ENCODE measurements around the gene POLR1E.
A peak's percentile ranks its signal among the peaks of the same experiment; 100 is the strongest.

Gene POLR1E

DNA sequence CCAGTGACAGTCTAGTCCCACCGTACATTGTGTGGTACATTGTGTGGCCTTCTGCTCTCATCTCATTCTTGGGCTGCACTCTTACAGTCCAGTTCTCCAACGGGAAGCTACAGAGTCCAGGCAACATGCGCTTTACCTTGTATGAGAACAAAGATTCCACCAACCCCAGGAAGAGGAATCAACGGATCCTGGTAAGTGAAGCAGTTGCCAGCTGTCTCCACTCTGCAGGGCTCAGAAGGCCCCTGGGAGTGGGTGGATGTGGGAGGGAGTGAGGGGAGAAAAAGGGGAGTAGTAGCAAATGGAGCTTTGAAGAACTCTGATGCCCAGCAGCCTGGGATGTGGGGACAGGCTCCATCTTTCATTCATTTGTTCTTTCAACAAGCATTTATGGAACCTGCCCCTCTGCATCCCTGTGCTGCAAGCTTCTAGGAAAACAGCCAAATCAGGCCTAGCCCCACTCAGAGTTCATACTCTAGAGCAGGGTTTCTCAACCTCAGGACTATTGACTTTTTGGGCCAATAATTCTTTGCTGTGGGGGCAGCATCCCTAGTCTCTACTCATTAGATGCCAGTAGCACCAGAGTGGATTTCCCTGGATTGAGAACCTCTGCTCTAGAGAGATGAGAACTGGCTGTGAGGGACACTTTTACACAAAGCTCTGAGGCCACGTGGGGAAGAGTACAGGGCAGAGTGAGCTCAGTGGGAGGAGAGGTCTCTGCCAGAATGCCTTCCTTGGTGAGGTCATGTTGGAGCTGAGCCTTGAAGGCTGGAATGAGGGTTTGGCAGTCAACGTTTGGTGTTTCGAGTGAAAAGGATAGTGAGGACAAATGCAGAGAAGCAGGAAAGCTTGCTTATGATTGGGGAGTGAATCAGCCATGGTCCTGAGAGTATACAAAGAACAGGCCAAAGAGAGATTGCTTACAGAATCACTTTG, 1.1 kb downstream of the POLR1E start:
- Histone ChIP-seq H3K9me3 (ENCODE audit: control insufficient read depth, low read depth, low read length) (no peaks in the 10 kb centered on the region), H3K27ac (ENCODE audit: low read length) (no peak overlapping the region), H3K4me1 (ENCODE audit: control insufficient read depth, low read depth, low read length) (peaks cover 7% of the 10 kb centered on the region), H3K4me3 (ENCODE audit: low read length) (peak overlapping the region; percentile 95), H3K27me3 (ENCODE audit: control insufficient read depth, insufficient read depth, low read length) (no peaks in the 10 kb centered on the region), H3K36me3 (ENCODE audit: control insufficient read depth, low read depth, low read length) (peaks cover 18% of the 10 kb centered on the region), H3K9ac (ENCODE audit: low read length) (peak overlapping the region; percentile 67)

DNA sequence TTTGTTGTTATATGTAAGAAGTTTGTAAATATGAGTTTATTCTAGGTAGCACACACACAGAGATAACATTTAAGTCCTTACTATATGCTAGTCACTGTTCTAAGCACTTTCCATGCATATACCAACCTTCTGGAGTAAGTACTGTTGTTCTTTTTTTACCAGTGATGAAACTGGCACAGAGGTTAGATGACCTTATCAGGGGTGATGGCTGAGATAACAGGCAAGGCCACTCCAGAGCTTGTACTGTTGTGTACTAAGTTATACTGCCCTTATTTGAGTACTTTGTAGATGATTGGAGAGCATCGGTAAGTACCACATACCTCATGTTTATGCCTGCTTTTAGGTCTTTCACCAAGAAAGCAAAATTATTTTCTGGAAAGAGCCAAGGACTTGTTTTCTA, 6.2 kb downstream of the POLR1E start:
- H3K27me3 ChIP-seq (ENCODE audit: control insufficient read depth, insufficient read depth, low read length) = no peaks in the 10 kb centered on the region
- no peak overlapping the region for H3K9ac ChIP-seq (ENCODE audit: low read length)
- peaks cover 58% of the 10 kb centered on the region for H3K36me3 ChIP-seq (ENCODE audit: control insufficient read depth, low read depth, low read length)
- H3K4me3 ChIP-seq (ENCODE audit: low read length) = no peak overlapping the region
- H3K27ac ChIP-seq (ENCODE audit: low read length) = no peak overlapping the region
- no peaks in the 10 kb centered on the region for H3K9me3 ChIP-seq (ENCODE audit: control insufficient read depth, low read depth, low read length)
- H3K4me1 ChIP-seq (ENCODE audit: control insufficient read depth, low read depth, low read length) = peaks cover 1% of the 10 kb centered on the region

DNA sequence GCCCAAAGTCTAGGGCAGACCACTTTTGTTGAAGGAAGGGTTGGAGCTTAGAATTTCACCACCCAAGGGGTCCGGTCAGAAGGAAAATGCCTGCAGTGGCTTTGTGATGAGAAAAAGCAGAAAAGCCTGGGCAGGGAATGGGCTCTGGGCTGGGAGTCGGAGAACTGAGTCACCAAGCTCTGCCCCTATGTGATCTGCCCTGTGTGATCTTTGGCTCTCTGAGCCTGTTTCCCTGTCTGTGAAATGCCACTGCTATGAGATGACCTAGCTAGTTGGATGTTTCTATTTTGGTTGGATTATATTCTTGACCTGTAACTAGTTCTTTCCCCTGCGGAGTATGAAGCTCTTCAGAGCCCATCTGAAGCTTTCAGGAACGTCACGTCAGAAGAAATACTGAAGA, 9.8 kb downstream of the POLR1E start:
- Histone ChIP-seq H3K36me3 (ENCODE audit: control insufficient read depth, low read depth, low read length) (peaks cover 73% of the 10 kb centered on the region), H3K27ac (ENCODE audit: low read length) (no peak overlapping the region)

DNA sequence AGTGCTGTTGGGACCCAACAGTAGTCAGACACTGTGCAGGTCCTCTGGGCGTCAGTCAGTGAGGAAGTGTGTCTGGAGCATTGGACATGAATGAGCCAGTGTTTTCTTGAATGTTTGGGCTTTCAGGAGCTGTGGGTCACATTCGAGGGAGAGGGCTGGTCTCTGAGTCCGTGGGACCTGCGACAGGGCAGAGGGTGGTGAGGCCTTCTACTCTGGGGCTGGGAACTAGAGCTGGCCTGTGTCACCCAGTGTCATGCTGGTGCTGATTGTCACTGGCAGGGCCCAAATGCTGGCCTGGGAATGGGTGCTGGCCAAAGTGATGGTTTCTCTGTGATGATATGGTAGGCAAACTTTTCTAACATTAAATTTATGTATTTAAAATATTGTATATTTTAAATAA, 10.3 kb downstream of the POLR1E start:
- Histone ChIP-seq H3K27me3 (ENCODE audit: control insufficient read depth, insufficient read depth, low read length) (no peaks in the 10 kb centered on the region), H3K36me3 (ENCODE audit: control insufficient read depth, low read depth, low read length) (peaks cover 73% of the 10 kb centered on the region), H3K9me3 (ENCODE audit: control insufficient read depth, low read depth, low read length) (no peaks in the 10 kb centered on the region), H3K4me1 (ENCODE audit: control insufficient read depth, low read depth, low read length) (no peaks in the 10 kb centered on the region), H3K9ac (ENCODE audit: low read length) (no peak overlapping the region), H3K4me3 (ENCODE audit: low read length) (no peak overlapping the region), H3K27ac (ENCODE audit: low read length) (no peak overlapping the region)

More for the DNA sequence above, 9.8 kb downstream of the POLR1E start:
- Histone ChIP-seq H3K4me3 (ENCODE audit: low read length) (no peak overlapping the region), H3K27me3 (ENCODE audit: control insufficient read depth, insufficient read depth, low read length) (no peaks in the 10 kb centered on the region), H3K9me3 (ENCODE audit: control insufficient read depth, low read depth, low read length) (no peaks in the 10 kb centered on the region), H3K9ac (ENCODE audit: low read length) (no peak overlapping the region), H3K4me1 (ENCODE audit: control insufficient read depth, low read depth, low read length) (no peaks in the 10 kb centered on the region)

DNA sequence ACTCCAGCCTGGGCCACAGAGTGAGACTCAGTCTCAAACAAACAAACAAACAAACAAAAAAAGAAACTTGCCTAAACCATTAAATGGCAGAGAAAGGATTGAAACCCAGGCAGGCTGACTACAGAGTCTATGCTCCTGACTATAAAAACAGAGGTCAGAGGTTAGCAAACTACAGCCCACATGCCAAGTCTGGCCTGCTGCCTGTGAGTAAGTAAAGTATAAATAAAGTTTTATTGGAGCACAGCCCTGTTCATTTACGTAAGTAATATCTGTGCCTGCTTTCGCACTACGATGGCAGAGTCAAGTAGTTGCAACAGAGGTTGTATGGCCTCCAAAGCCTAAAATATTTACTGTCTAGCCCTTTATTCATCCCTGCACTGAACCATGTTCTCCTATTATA, 11.6 kb downstream of the POLR1E start:
- Histone ChIP-seq H3K9me3 (ENCODE audit: control insufficient read depth, low read depth, low read length) (no peaks in the 10 kb centered on the region), H3K36me3 (ENCODE audit: control insufficient read depth, low read depth, low read length) (peaks cover 75% of the 10 kb centered on the region)

DNA sequence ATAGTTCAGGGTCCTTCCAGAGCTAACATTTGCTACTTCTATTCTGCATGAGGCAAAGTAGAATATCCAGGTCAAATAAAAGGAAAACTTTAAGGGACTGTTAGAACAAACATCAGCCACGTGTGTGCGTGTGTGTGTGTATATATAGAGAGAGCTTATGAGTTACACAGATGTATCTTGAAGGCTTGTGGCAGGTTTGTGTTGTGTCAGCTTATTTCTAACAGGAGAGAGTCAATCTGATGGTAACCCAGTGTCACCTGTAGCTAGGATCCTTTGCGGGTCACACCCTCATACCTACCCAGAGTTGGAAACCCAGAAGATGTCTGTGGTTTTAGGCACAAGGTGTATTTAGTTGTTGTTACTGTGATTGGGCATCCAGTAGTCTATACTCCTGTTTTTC, 12.7 kb downstream of the POLR1E start:
- no peaks in the 10 kb centered on the region for H3K9me3 ChIP-seq (ENCODE audit: control insufficient read depth, low read depth, low read length)

More for the DNA sequence above, 11.6 kb downstream of the POLR1E start:
- H3K27ac ChIP-seq (ENCODE audit: low read length) = no peak overlapping the region
- H3K9ac ChIP-seq (ENCODE audit: low read length) = no peak overlapping the region
- H3K4me1 ChIP-seq (ENCODE audit: control insufficient read depth, low read depth, low read length) = no peaks in the 10 kb centered on the region
- no peak overlapping the region for H3K4me3 ChIP-seq (ENCODE audit: low read length)
- no peaks in the 10 kb centered on the region for H3K27me3 ChIP-seq (ENCODE audit: control insufficient read depth, insufficient read depth, low read length)

DNA sequence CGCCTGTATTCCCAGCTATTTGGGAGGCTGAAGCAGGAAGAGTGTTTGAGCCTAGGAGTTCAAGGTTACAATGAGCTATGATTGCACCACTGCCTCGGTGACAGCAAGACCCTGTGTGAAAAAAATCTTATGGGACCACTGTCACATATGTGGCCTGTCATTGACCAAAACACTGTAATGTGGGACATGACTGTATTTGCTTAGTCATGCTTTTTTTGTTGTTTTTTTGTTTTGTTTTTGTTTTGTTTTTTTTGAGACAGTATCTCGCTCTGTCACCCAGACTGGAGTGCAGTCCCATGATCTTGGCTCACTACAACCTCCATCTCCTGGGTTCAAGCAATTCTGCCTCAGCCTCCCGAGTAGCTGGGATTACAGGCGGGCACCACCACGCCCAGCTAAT, 13.5 kb downstream of the POLR1E start:
- H3K36me3 ChIP-seq (ENCODE audit: control insufficient read depth, low read depth, low read length) = peaks cover 76% of the 10 kb centered on the region
- H3K9ac ChIP-seq (ENCODE audit: low read length) = no peak overlapping the region
- no peaks in the 10 kb centered on the region for H3K9me3 ChIP-seq (ENCODE audit: control insufficient read depth, low read depth, low read length)
- no peaks in the 10 kb centered on the region for H3K4me1 ChIP-seq (ENCODE audit: control insufficient read depth, low read depth, low read length)
- no peaks in the 10 kb centered on the region for H3K27me3 ChIP-seq (ENCODE audit: control insufficient read depth, insufficient read depth, low read length)
- H3K4me3 ChIP-seq (ENCODE audit: low read length) = no peak overlapping the region
- H3K27ac ChIP-seq (ENCODE audit: low read length) = no peak overlapping the region

More for the DNA sequence above, 12.7 kb downstream of the POLR1E start:
- Histone ChIP-seq H3K27me3 (ENCODE audit: control insufficient read depth, insufficient read depth, low read length) (no peaks in the 10 kb centered on the region), H3K9ac (ENCODE audit: low read length) (no peak overlapping the region), H3K4me3 (ENCODE audit: low read length) (no peak overlapping the region), H3K4me1 (ENCODE audit: control insufficient read depth, low read depth, low read length) (no peaks in the 10 kb centered on the region), H3K36me3 (ENCODE audit: control insufficient read depth, low read depth, low read length) (peaks cover 75% of the 10 kb centered on the region), H3K27ac (ENCODE audit: low read length) (no peak overlapping the region)

DNA sequence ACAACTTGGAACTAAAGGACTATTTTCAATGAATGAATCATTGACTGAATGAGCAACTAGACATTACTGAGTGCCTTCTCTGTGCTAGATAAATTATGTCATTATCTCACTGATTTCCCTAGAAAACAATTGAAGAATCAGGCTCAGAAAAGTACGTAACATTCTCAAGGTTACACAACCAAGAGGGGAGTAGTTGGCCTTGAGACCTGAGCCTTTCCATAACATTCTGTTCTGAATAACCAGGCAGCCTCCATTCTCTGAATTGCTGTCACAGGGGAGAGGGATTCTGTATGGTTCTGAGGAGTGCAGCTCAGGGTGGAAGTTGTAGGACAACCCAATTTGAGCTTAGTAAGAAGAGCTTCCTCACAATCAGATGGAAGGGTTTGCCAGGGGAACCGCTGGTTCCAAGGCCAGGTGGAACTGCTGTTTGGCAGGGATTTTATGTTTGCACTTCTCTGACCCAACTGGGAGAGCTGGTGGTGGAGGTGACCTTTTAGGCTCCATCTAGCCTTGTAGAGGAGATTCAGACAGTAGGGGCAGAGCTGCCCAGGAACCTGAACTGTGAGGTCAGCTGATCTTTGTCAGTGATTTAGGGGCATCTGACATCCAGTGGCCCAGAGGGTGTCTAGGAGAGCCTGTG, 16.3 kb downstream of the POLR1E start:
- Histone ChIP-seq H3K27ac (ENCODE audit: low read length) (no peak overlapping the region), H3K9me3 (ENCODE audit: control insufficient read depth, low read depth, low read length) (no peaks in the 10 kb centered on the region), H3K27me3 (ENCODE audit: control insufficient read depth, insufficient read depth, low read length) (no peaks in the 10 kb centered on the region), H3K36me3 (ENCODE audit: control insufficient read depth, low read depth, low read length) (peaks cover 79% of the 10 kb centered on the region), H3K4me3 (ENCODE audit: low read length) (no peak overlapping the region), H3K9ac (ENCODE audit: low read length) (no peak overlapping the region), H3K4me1 (ENCODE audit: control insufficient read depth, low read depth, low read length) (no peaks in the 10 kb centered on the region)

DNA sequence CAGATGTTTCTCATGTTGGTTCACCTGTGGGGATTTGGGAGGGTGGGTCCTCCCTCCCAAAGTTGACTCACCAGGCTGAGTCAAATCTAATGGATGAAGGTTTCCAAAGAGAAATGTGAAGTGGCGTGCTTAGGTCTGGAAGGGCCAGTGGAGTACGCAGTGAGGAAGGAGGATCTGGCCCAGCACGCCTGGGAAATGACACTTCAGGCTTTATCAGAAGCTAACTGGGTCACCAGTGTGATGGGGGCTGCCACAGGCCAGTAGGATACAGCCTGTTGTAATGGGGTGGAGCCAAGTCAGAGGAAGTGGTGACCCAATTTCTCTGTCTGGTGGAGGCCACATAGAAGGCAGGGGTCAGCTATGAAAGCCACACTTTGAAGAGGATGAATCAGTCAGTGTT, 18.0 kb downstream of the POLR1E start:
- Histone ChIP-seq H3K9me3 (ENCODE audit: control insufficient read depth, low read depth, low read length) (no peaks in the 10 kb centered on the region), H3K27me3 (ENCODE audit: control insufficient read depth, insufficient read depth, low read length) (no peaks in the 10 kb centered on the region), H3K9ac (ENCODE audit: low read length) (no peak overlapping the region), H3K27ac (ENCODE audit: low read length) (no peak overlapping the region), H3K4me1 (ENCODE audit: control insufficient read depth, low read depth, low read length) (no peaks in the 10 kb centered on the region), H3K4me3 (ENCODE audit: low read length) (no peak overlapping the region), H3K36me3 (ENCODE audit: control insufficient read depth, low read depth, low read length) (peaks cover 78% of the 10 kb centered on the region)

DNA sequence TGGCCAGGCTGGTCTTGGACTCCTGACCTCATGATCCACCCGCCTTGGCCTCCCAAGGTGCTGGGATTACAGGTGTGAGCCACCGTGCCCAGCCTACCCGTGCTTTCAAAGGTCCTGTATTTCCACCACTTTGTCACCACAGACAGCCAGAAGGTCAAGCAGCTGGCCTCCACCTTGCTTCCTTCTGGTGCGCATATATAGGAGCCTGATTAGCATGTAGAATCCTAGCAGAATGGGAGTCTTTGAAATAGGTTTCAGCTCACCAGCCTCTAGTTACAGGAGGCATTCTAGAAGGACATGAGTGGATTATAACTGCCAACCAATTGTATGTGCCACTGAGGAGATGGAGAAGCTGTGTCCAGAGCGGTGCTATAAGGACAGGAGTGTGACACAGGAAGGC, 18.9 kb downstream of the POLR1E start:
- no peaks in the 10 kb centered on the region for H3K4me1 ChIP-seq (ENCODE audit: control insufficient read depth, low read depth, low read length)
- no peaks in the 10 kb centered on the region for H3K9me3 ChIP-seq (ENCODE audit: control insufficient read depth, low read depth, low read length)
- H3K27me3 ChIP-seq (ENCODE audit: control insufficient read depth, insufficient read depth, low read length) = no peaks in the 10 kb centered on the region
- no peak overlapping the region for H3K27ac ChIP-seq (ENCODE audit: low read length)
- no peak overlapping the region for H3K4me3 ChIP-seq (ENCODE audit: low read length)
- H3K36me3 ChIP-seq (ENCODE audit: control insufficient read depth, low read depth, low read length) = peaks cover 76% of the 10 kb centered on the region
- no peak overlapping the region for H3K9ac ChIP-seq (ENCODE audit: low read length)

DNA sequence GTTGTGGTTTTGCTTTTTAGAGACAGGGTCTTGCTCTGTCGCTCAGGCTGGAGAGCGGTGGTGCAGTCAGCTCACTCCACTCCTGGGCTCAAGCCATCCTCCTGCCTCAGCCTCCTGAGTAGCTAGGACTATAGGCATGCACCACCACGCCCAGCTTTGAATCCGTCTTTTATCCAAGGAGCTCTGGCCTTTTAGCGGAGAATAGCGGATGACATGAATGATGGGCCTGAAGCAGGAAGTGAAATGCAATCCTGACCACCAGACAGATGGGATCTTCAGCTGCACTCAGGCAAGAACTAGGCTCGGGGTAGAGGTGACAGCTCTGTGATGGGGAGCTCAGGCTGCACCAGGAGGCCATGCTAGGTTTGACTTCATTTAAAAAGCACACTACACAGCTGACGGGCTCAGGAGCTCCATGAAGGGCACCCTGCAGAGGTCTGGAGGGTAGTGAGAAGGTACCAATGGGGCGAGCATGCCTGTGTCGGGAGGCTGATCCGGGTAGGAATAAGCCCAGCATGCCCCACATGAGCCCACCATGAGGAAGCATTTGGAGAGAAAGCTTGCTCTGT, 21.9 kb downstream of the POLR1E start:
- Histone ChIP-seq H3K9ac (ENCODE audit: low read length) (no peak overlapping the region), H3K9me3 (ENCODE audit: control insufficient read depth, low read depth, low read length) (no peaks in the 10 kb centered on the region), H3K4me1 (ENCODE audit: control insufficient read depth, low read depth, low read length) (no peaks in the 10 kb centered on the region), H3K27me3 (ENCODE audit: control insufficient read depth, insufficient read depth, low read length) (no peaks in the 10 kb centered on the region), H3K4me3 (ENCODE audit: low read length) (no peak overlapping the region), H3K36me3 (ENCODE audit: control insufficient read depth, low read depth, low read length) (peaks cover 54% of the 10 kb centered on the region), H3K27ac (ENCODE audit: low read length) (no peak overlapping the region)
